GM21717 (cell line): Measurements from ENCODE around the gene SGSM2.
"Not testable (repeated sequence)": the region's sequence is repeated elsewhere in the genome, so short reads cannot be mapped to it uniquely, and the experiment has no call there.

ENCODE experiments used
- ATAC-seq: cut with Tn5 transposase; IDR thresholded peaks from one replicate; pipeline ENCODE4 v1.9.1; 2021; ENCODE audit warnings: mild to moderate bottlenecking, moderate library complexity; ENCODE audit not compliant: unreplicated experiment

SGSM2 gene

GRCh38 chr17:2336852-2337543, at the start of gene SGSM2:
Gene SGSM2 (plus strand): TSS chr17:2337501. CDS start chr17:2337689, 188 bp downstream.
- no peak for ATAC-seq

- ATAC-seq, result no peak
Measured at GRCh38 chr17:2289878-2290478, 47.3 kb upstream of the SGSM2 start.

GRCh38 chr17:2292100-2292499, 45.2 kb upstream of the SGSM2 start:
- ATAC-seq, result no peak

GRCh38 chr17:2295575-2295974, 41.7 kb upstream of the SGSM2 start:
- ATAC-seq, result no peak

- ATAC-seq, result no peak
Measured at GRCh38 chr17:2297023-2297422, 40.3 kb upstream of the SGSM2 start.

GRCh38 chr17:2299136-2299535, 38.2 kb upstream of the SGSM2 start:
- no peak for ATAC-seq

- no peak for ATAC-seq
Measured at GRCh38 chr17:2299756-2300155, 37.5 kb upstream of the SGSM2 start.

- ATAC-seq, result peak; percentile 18
Measured at GRCh38 chr17:2302778-2303203, 34.5 kb upstream of the SGSM2 start.

GRCh38 chr17:2303204-2304188, 33.8 kb upstream of the SGSM2 start, which contains the start of the genes SMG6 and SRR:
Gene SMG6 (minus strand): TSS chr17:2303785. CDS start chr17:2303720, 65 bp downstream.
Gene SRR (plus strand): TSS chr17:2303950. CDS start chr17:2315561, 11,611 bp downstream.
- ATAC-seq, result peak; percentile 62

- no peak for ATAC-seq
Measured at GRCh38 chr17:2304931-2305330, 32.4 kb upstream of the SGSM2 start.

GRCh38 chr17:2309338-2310154, 27.8 kb upstream of the SGSM2 start:
- no peak for ATAC-seq

GRCh38 chr17:2312736-2313135, 24.6 kb upstream of the SGSM2 start:
- no peak for ATAC-seq

- not testable (repeated sequence) for ATAC-seq
Measured at GRCh38 chr17:2316916-2317205, 20.4 kb upstream of the SGSM2 start.

- ATAC-seq, result no peak
Measured at GRCh38 chr17:2317796-2318195, 19.5 kb upstream of the SGSM2 start.

- no peak for ATAC-seq
Measured at GRCh38 chr17:2319051-2319450, 18.2 kb upstream of the SGSM2 start.

- no peak for ATAC-seq
Measured at GRCh38 chr17:2321399-2321798, 15.9 kb upstream of the SGSM2 start.

GRCh38 chr17:2323629-2324314, 13.5 kb upstream of the SGSM2 start:
- ATAC-seq, result no peak

GRCh38 chr17:2331303-2331702, 6.0 kb upstream of the SGSM2 start:
- ATAC-seq, result no peak

GRCh38 chr17:2335726-2336214, 1.5 kb upstream of the SGSM2 start:
- no peak for ATAC-seq
